ENCODE data around the gene DAB2IP.

GRCh38 chr9:121676926-121677325 lies 25.5 kb downstream of the DAB2IP start:
- TF ChIP-seq, protein P1, sequence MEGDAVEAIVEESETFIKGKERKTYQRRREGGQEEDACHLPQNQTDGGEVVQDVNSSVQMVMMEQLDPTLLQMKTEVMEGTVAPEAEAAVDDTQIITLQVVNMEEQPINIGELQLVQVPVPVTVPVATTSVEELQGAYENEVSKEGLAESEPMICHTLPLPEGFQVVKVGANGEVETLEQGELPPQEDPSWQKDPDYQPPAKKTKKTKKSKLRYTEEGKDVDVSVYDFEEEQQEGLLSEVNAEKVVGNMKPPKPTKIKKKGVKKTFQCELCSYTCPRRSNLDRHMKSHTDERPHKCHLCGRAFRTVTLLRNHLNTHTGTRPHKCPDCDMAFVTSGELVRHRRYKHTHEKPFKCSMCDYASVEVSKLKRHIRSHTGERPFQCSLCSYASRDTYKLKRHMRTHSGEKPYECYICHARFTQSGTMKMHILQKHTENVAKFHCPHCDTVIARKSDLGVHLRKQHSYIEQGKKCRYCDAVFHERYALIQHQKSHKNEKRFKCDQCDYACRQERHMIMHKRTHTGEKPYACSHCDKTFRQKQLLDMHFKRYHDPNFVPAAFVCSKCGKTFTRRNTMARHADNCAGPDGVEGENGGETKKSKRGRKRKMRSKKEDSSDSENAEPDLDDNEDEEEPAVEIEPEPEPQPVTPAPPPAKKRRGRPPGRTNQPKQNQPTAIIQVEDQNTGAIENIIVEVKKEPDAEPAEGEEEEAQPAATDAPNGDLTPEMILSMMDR (conservative IDR thresholded peaks at IDR 0.05): no peak
- TF ChIP-seq EZH2 (IDR thresholded peaks at IDR 0.05; ENCODE audit: low read depth): no peak

All from PC-9 (cell line).